Measurements from ENCODE around the gene TTLL12. TPM values are rescaled to one million over a fixed set of nuclear protein-coding genes. Genes with fewer than 3 reads are reported as not detected.

The TTLL12 gene
- total and polyA plus RNA-seq, 2 donors (not counting 1 experiment from before 2014, with no cell fraction given): 11.0 to 21.3 TPM

DNA sequence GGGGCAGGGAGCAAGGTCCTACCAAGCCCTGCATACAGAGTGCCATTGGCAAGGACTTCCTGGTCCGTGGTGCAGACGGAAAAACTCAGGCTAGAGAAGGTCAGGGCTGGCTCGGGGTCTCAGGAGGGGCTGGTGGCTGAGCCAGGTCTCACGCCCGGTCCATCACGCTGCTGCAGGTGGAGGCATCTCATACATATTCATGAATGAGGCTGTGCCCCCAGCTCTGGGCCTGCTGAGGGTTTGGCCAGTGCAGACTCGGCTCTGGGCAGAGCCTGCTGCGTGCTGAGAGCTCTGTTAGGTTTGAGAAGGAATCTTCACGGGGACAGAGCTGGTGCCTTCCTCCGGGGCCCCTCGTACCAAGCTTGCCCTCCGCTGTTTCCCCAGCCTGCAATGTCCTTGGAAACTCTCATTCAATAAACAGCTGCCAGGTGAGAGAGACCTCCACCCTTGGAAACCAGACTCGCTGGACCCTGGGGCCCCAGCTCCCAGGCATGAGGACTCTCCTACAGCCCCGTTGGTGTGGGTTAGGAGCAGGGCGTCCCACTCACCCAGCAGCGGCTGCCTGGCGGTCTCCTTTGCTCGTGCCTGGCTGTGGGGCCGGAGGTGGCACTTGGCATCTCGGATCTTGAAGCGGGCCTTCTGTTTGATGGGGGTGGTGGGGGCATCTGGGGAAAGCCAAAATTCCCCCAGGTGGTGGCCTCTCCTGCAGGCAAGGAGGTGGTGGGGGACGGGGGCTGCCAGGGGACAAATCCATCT lies 33.9 kb upstream of the TTLL12 start:
- CTCF ChIA-PET: no interaction called here
- peaks cover 7% of the 10 kb centered on the region for H3K27me3 Mint-ChIP-seq
- no peaks in the 10 kb centered on the region for H3K27me3 ChIP-seq (replicated peaks in 1 of 4; ENCODE audit: control extremely low read depth in 1 of 4, control insufficient read depth in 3 of 4, insufficient read depth in 4 of 4, low read length in 3 of 4)
- H4K20me1 ChIP-seq (ENCODE audit: control insufficient read depth, insufficient read depth, low read length, poor library complexity, severe bottlenecking): no peaks in the 10 kb centered on the region
- POLR2A ChIA-PET: no interaction called here
- H3K9me3 ChIP-seq (ENCODE audit: control extremely low read depth in 1 of 3, control insufficient read depth in 2 of 3, insufficient read depth in 1 of 3, low read length in 2 of 3): peaks cover 0 to 5% (median 0%) of the 10 kb centered on the region in 3 donors
- H3K4me2 ChIP-seq (replicated peaks; ENCODE audit: low read depth, low read length, poor library complexity, severe bottlenecking): no peak overlapping the region
- no peak overlapping the region for H3K9ac ChIP-seq (ENCODE audit: low read length)
- ATAC-seq (ENCODE audit: low read depth): no peak
- no peaks in the 10 kb centered on the region for H3K9me3 Mint-ChIP-seq (ENCODE audit: insufficient read depth)
- no peak overlapping the region for H2AFZ ChIP-seq (ENCODE audit: insufficient read depth, low read depth, low read length, poor library complexity, severe bottlenecking)
- no peaks in the 10 kb centered on the region for H3K36me3 ChIP-seq (replicated peaks in 1 of 2; ENCODE audit: control extremely low read depth in 1 of 2, control insufficient read depth in 1 of 2, extremely low read depth in 1 of 2, insufficient read depth in 2 of 2, low read length in 1 of 2)
- DNase-seq: no peak
- intact Hi-C loops (cut with micrococcal nuclease): no loop called here
- H3K4me1 ChIP-seq (ENCODE audit: control insufficient read depth in 2 of 2, insufficient read depth in 2 of 2, low read length in 2 of 2): no peaks in the 10 kb centered on the region
- no peak overlapping the region for H3K27ac Mint-ChIP-seq
- H3K4me3 ChIP-seq (ENCODE audit: control extremely low read depth in 1 of 5, extremely low read depth in 1 of 5, insufficient read depth in 1 of 5, low read depth in 2 of 5, low read length in 4 of 5): no peak overlapping the region
- H3K4me3 Mint-ChIP-seq: no peak overlapping the region
- H3K4me1 Mint-ChIP-seq: no peaks in the 10 kb centered on the region
- WGBS (ENCODE audit: insufficient coverage): 89% methylated on average over 21 of the region's 22 CpGs
- no peak for TF ChIP-seq EZH2 (IDR thresholded peaks at IDR 0.05; ENCODE audit: borderline replicate concordance, insufficient read depth, low read depth, low read length, poor library complexity, severe bottlenecking)
- TF ChIP-seq, protein P1, sequence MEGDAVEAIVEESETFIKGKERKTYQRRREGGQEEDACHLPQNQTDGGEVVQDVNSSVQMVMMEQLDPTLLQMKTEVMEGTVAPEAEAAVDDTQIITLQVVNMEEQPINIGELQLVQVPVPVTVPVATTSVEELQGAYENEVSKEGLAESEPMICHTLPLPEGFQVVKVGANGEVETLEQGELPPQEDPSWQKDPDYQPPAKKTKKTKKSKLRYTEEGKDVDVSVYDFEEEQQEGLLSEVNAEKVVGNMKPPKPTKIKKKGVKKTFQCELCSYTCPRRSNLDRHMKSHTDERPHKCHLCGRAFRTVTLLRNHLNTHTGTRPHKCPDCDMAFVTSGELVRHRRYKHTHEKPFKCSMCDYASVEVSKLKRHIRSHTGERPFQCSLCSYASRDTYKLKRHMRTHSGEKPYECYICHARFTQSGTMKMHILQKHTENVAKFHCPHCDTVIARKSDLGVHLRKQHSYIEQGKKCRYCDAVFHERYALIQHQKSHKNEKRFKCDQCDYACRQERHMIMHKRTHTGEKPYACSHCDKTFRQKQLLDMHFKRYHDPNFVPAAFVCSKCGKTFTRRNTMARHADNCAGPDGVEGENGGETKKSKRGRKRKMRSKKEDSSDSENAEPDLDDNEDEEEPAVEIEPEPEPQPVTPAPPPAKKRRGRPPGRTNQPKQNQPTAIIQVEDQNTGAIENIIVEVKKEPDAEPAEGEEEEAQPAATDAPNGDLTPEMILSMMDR (IDR thresholded peaks at IDR 0.05): no peak
- no peak overlapping the region for H3K27ac ChIP-seq (ENCODE audit: low read length in 2 of 2)
- no peaks in the 10 kb centered on the region for H3K79me2 ChIP-seq (ENCODE audit: control insufficient read depth, insufficient read depth, low read length)

DNA sequence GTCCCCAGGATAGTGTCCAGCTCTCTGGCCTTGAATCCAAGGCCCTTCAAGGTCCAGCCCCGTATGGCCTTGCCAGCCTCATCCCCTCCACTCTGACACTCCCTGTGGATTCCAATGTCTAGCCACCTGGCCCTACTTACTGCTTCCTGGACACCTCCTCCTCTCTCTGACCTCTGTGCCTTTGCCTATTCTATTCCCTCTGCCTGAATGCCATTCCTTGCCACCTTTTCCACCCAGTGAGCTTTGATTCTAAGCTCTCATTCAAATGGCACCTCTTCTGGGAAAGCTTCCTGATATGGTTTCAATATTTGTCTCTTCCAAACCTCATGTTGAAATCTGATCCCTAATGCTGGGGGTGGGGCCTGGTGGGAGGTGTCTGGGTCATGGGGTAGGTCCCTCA lies 31.9 kb upstream of the TTLL12 start:
- TF ChIP-seq, protein P1 (IDR thresholded peaks at IDR 0.05): no peak
- TF ChIP-seq EZH2 (IDR thresholded peaks at IDR 0.05; ENCODE audit: borderline replicate concordance, insufficient read depth, low read depth, low read length, poor library complexity, severe bottlenecking): no peak
- H3K9me3 ChIP-seq (ENCODE audit: control extremely low read depth in 1 of 3, control insufficient read depth in 2 of 3, insufficient read depth in 1 of 3, low read length in 2 of 3): peaks cover 0 to 5% (median 0%) of the 10 kb centered on the region in 3 donors
- no peaks in the 10 kb centered on the region for H3K79me2 ChIP-seq (ENCODE audit: control insufficient read depth, insufficient read depth, low read length)
- ChIA-PET POLR2A (no interaction called here), CTCF (no interaction called here)
- ATAC-seq (ENCODE audit: low read depth) (no peak), DNase-seq (no peak)
- H3K4me1 ChIP-seq (ENCODE audit: control insufficient read depth in 2 of 2, insufficient read depth in 2 of 2, low read length in 2 of 2): no peaks in the 10 kb centered on the region
- H3K27me3 ChIP-seq (replicated peaks in 1 of 4; ENCODE audit: control extremely low read depth in 1 of 4, control insufficient read depth in 3 of 4, insufficient read depth in 4 of 4, low read length in 3 of 4): no peaks in the 10 kb centered on the region
- peaks cover 15% of the 10 kb centered on the region for H3K27me3 Mint-ChIP-seq
- H3K4me1 Mint-ChIP-seq: no peaks in the 10 kb centered on the region
- 78% methylated on average over 1 of the region's 1 CpG for WGBS (ENCODE audit: insufficient coverage)
- H3K27ac ChIP-seq (ENCODE audit: low read length in 2 of 2): no peak overlapping the region
- no peak overlapping the region for H3K9ac ChIP-seq (ENCODE audit: low read length)
- no peaks in the 10 kb centered on the region for H3K36me3 ChIP-seq (replicated peaks in 1 of 2; ENCODE audit: control extremely low read depth in 1 of 2, control insufficient read depth in 1 of 2, extremely low read depth in 1 of 2, insufficient read depth in 2 of 2, low read length in 1 of 2)
- no peak overlapping the region for H2AFZ ChIP-seq (ENCODE audit: insufficient read depth, low read depth, low read length, poor library complexity, severe bottlenecking)
- no peak overlapping the region for H3K4me3 Mint-ChIP-seq
- H3K4me2 ChIP-seq (replicated peaks; ENCODE audit: low read depth, low read length, poor library complexity, severe bottlenecking): no peak overlapping the region
- H4K20me1 ChIP-seq (ENCODE audit: control insufficient read depth, insufficient read depth, low read length, poor library complexity, severe bottlenecking): no peaks in the 10 kb centered on the region
- intact Hi-C loops (cut with micrococcal nuclease): no loop called here
- H3K9me3 Mint-ChIP-seq (ENCODE audit: insufficient read depth): no peaks in the 10 kb centered on the region
- no peak overlapping the region for H3K27ac Mint-ChIP-seq
- no peak overlapping the region for H3K4me3 ChIP-seq (ENCODE audit: control extremely low read depth in 1 of 5, extremely low read depth in 1 of 5, insufficient read depth in 1 of 5, low read depth in 2 of 5, low read length in 4 of 5)

All from B cell (primary cell).